ENCODE results near the gene ADH1B. TPM values are rescaled to one million over a fixed set of nuclear protein-coding genes. Genes with fewer than 3 reads are reported as not detected.
"Not testable (repeated sequence)": the region's sequence is repeated elsewhere in the genome, so short reads cannot be mapped to it uniquely, and the experiment has no call there.

Gene ADH1B
- total and polyA plus RNA-seq, 10 donors = 39.3 to 330 (median 68.6) TPM

- no peaks in the 10 kb centered on the region for H3K36me3 ChIP-seq
- H3K9me3 ChIP-seq = no peaks in the 10 kb centered on the region
- H3K27ac ChIP-seq = no peak overlapping the region
- TF ChIP-seq POLR2A (IDR thresholded peaks at IDR 0.05) (no peak), POLR2AphosphoS5 (IDR thresholded peaks at IDR 0.05) (no peak)
- TF ChIP-seq, protein P1, sequence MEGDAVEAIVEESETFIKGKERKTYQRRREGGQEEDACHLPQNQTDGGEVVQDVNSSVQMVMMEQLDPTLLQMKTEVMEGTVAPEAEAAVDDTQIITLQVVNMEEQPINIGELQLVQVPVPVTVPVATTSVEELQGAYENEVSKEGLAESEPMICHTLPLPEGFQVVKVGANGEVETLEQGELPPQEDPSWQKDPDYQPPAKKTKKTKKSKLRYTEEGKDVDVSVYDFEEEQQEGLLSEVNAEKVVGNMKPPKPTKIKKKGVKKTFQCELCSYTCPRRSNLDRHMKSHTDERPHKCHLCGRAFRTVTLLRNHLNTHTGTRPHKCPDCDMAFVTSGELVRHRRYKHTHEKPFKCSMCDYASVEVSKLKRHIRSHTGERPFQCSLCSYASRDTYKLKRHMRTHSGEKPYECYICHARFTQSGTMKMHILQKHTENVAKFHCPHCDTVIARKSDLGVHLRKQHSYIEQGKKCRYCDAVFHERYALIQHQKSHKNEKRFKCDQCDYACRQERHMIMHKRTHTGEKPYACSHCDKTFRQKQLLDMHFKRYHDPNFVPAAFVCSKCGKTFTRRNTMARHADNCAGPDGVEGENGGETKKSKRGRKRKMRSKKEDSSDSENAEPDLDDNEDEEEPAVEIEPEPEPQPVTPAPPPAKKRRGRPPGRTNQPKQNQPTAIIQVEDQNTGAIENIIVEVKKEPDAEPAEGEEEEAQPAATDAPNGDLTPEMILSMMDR (IDR thresholded peaks at IDR 0.05 in 8 of 11, conservative IDR thresholded peaks at IDR 0.05 in 3 of 11) = no peak
- peaks cover 0 to 5% (median 0%) of the 10 kb centered on the region in 6 donors for H3K4me1 ChIP-seq
- intact Hi-C loops (cut with DNase I; ENCODE audit: low total_unique reads) = no loop called here
- DNase-seq = no peak
- H3K4me3 ChIP-seq = no peak overlapping the region
- no peaks in the 10 kb centered on the region for H3K27me3 ChIP-seq (replicated peaks in 1 of 7)
Measured at GRCh38 chr4:99349338-99349737, 28.1 kb upstream of the ADH1B start.

DNA sequence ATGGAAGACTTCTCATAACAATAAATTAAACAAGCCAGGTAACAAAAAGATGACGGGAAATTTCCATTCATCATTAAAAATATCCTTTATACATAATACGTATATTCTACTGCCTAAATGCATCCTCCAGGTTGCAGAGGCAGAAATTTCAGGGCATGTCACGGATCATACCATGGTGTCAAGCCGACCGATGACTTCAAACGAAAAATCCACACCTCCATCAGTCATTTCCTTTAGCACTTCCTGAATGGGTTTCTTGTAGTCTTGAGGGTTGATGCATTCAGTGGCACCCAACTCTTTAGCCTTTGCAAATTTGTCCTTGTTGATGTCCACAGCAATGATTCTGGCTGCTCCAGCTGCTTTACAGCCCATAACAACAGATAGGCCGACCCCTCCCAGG is 21.4 kb upstream of the ADH1B start:
- H3K4me3 ChIP-seq; H3K4me1 ChIP-seq; H3K36me3 ChIP-seq; intact Hi-C loops (cut with DNase I; ENCODE audit: low total_unique reads); H3K27ac ChIP-seq; H3K27me3 ChIP-seq (replicated peaks in 1 of 7); DNase-seq; H3K9me3 ChIP-seq: not testable (repeated sequence)
- 54 to 81% (median 77%) methylated on average over 7 of the region's 7 CpGs for WGBS, 5 donors

DNA sequence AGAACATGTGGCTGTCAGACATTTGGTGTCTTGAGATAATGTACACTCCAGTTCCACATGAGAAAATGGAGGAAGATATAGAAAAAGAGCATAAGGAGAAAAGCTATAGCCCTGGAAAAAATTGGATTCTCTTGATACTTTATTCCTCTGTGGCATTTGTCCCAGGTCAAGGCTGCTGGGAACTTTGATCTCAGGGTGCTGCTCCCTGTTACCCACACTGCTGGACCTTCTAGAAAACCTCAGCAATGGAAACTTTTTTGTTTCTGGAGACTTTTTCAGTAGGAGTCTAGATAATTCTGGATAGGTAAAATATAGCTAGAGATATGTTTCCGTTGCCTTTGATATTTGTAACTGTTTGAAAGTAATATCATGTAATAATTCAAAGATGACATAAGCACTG is 20.2 kb upstream of the ADH1B start:
- WGBS, 5 donors = 60 to 90% (median 78%) methylated on average over 1 of the region's 1 CpG
- Histone ChIP-seq H3K4me3 (no peak overlapping the region), H3K36me3 (no peaks in the 10 kb centered on the region), H3K4me1 (no peaks in the 10 kb centered on the region), H3K27ac (no peak overlapping the region), H3K9me3 (no peaks in the 10 kb centered on the region), H3K27me3 (replicated peaks in 1 of 7) (no peaks in the 10 kb centered on the region)
- TF ChIP-seq, protein P1 (IDR thresholded peaks at IDR 0.05 in 8 of 11, conservative IDR thresholded peaks at IDR 0.05 in 3 of 11) = no peak
- TF ChIP-seq POLR2AphosphoS5 (IDR thresholded peaks at IDR 0.05) = no peak
- TF ChIP-seq POLR2A (IDR thresholded peaks at IDR 0.05) = no peak
- no peak for DNase-seq
- intact Hi-C loops (cut with DNase I; ENCODE audit: low total_unique reads) = no loop called here

DNA sequence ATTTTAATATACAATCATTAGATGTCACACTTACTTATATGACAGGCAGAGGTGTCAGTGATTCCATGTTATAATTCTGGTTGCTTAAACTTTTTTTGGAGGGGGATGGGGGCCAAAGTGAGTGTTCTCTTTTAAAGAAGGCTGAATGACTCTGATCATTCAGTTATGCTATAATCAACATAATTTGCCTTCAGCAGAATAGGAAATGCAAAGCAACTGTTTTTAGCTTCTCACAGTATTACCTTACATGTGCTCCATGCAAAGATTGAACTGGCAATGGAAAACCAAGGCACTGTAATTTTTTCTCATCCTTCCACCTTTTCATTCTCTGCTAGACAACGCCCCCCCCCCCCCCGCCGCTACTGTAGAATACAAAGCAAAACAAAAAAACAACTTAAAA is 18.0 kb upstream of the ADH1B start:
- H3K36me3 ChIP-seq = no peaks in the 10 kb centered on the region
- WGBS, 5 donors = 84 to 93% (median 90%) methylated on average over 3 of the region's 3 CpGs
- intact Hi-C loops (cut with DNase I; ENCODE audit: low total_unique reads) = no loop called here
- H3K27ac ChIP-seq = no peak overlapping the region
- TF ChIP-seq, protein P1 (IDR thresholded peaks at IDR 0.05 in 8 of 11, conservative IDR thresholded peaks at IDR 0.05 in 3 of 11) = no peak
- TF ChIP-seq POLR2A (IDR thresholded peaks at IDR 0.05) (no peak), POLR2AphosphoS5 (IDR thresholded peaks at IDR 0.05) (no peak)
- DNase-seq = no peak
- no peaks in the 10 kb centered on the region for H3K9me3 ChIP-seq
- no peak overlapping the region for H3K4me3 ChIP-seq
- no peaks in the 10 kb centered on the region for H3K27me3 ChIP-seq (replicated peaks in 1 of 7)
- no peaks in the 10 kb centered on the region for H3K4me1 ChIP-seq

DNA sequence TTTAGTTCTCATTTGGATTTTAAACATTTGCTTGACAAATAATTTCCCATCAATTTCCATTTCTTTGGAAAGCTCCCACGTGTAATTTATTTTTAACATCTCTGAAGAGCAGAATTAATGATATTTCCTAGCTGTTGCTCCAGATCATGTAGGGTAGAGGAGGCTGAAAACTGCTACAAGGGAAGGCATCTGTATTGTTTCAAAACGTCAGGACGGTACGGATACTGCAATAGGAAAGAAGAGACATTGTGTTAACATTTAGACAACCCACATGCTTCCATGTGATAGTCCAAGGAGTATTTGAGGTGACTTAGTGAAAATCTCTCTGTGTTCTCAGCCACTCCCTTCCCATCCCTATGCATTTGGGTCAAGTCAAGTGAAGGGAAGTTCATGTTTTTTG is 15.4 kb upstream of the ADH1B start:
- H3K9me3 ChIP-seq = peaks cover 0 to 3% (median 0%) of the 10 kb centered on the region in 8 donors
- H3K4me1 ChIP-seq = no peaks in the 10 kb centered on the region
- TF ChIP-seq POLR2A (IDR thresholded peaks at IDR 0.05) (no peak), POLR2AphosphoS5 (IDR thresholded peaks at IDR 0.05) (no peak)
- TF ChIP-seq, protein P1 (IDR thresholded peaks at IDR 0.05 in 8 of 11, conservative IDR thresholded peaks at IDR 0.05 in 3 of 11) = no peak
- no peak overlapping the region for H3K27ac ChIP-seq
- H3K4me3 ChIP-seq = no peak overlapping the region
- intact Hi-C loops (cut with DNase I; ENCODE audit: low total_unique reads) = no loop called here
- DNase-seq = no peak
- 60 to 75% (median 64%) methylated on average over 4 of the region's 4 CpGs for WGBS, 5 donors
- H3K36me3 ChIP-seq = no peaks in the 10 kb centered on the region
- no peaks in the 10 kb centered on the region for H3K27me3 ChIP-seq (replicated peaks in 1 of 7)

Data from spleen (tissue), 11 donors.